Prostate gland (tissue), 2 donors: ENCODE data around the gene TMEM212. TPM values are rescaled to one million over a fixed set of nuclear protein-coding genes. Genes with fewer than 3 reads are reported as not detected.

Source experiments
- DNase-seq: peaks from one replicate; pipeline ENCODE4 v3.0.0-alpha.2; 2019; ENCODE audit warnings: low spot score
- H3K27ac ChIP-seq, 2 donors: fragments of 200-600 bp; sonication (generic); 2 replicates each; pipeline ENCODE4 v1.5.1; 2017 to 2019
- H3K27me3 ChIP-seq: fragments of 200-600 bp; sonication (generic); replicated peaks from 2 replicates; pipeline ENCODE4 v1.5.1; 2019; ENCODE audit not compliant: insufficient read depth
- H3K36me3 ChIP-seq, 2 donors: fragments of 200-600 bp; sonication (generic); 1 replicate in 1 of 2; 2 replicates in 1 of 2; pipeline versions ENCODE4 v1.5.1 to v1.8.1; 2017 to 2019
- H3K4me1 ChIP-seq: fragments of 200-600 bp; sonication (generic); replicated peaks from 2 replicates; pipeline ENCODE4 v1.5.1; 2019
- H3K4me3 ChIP-seq, 2 donors: fragments of 200-600 bp; sonication (generic); 2 replicates each; pipeline ENCODE4 v1.5.1; 2017 to 2019
- H3K9me3 ChIP-seq: fragments of 200-600 bp; sonication (generic); 2 replicates; pipeline ENCODE4 v1.5.1; 2017
- CTCF ChIP-seq, 4 experiments: fragments of 200-600 bp in 2 of 4; fragments of 450-650 bp in 2 of 4; sonication (generic) in 2 of 4; IDR thresholded peaks; 1 replicate in 3 of 4; 2 replicates in 1 of 4; pipeline ENCODE4 v1.5.1; 2016 to 2019; ENCODE audit warnings: antibody characterized with exemption in 4 of 4, mild to moderate bottlenecking in 2 of 4, moderate library complexity in 2 of 4
- POLR2A ChIP-seq: fragments of 450-650 bp; IDR thresholded peaks from one replicate; pipeline ENCODE4 v1.6.1; 2016; ENCODE audit warnings: antibody characterized with exemption, mild to moderate bottlenecking
- POLR2AphosphoS5 ChIP-seq: sonication (generic); formaldehyde crosslinking; IDR thresholded peaks from one replicate; pipeline ENCODE4 v1.6.1; 2017; ENCODE audit warnings: antibody characterized with exemption
- WGBS: methylation state at CpG from one replicate; pipeline ENCODE4 v1.1.5; 2018; 5-methylcytosine and 5-hydroxymethylcytosine counted together
- intact Hi-C: fragments of 100-400 bp; cut with DNase I; formaldehyde crosslinking; loops from one replicate; pipeline ENCODE4 v1.14.2; 2022
- total RNA-seq, 2 donors: library from RNA; depleted of rRNA; stranded (reverse); fragments of >200 nt; gene quantifications; one replicate each; pipeline ENCODE4 v1.1.0, GENCODE V29; 2016

Gene TMEM212
- total RNA-seq, 2 donors from 2014 or later, result not detected

- Histone ChIP-seq H3K9me3 (no peaks in the 10 kb centered on the region), H3K4me3 (no peak overlapping the region), H3K36me3 (no peaks in the 10 kb centered on the region), H3K4me1 (no peaks in the 10 kb centered on the region), H3K27me3 (no peaks in the 10 kb centered on the region), H3K27ac (no peak overlapping the region)
- intact Hi-C loops, result no loop called here
- DNase-seq, result no peak
- WGBS, result 89% methylated on average over 5 of the region's 5 CpGs
- TF ChIP-seq POLR2AphosphoS5, result no peak
- peak in 1 of 4 experiments; percentile 39 for TF ChIP-seq CTCF (IDR thresholded peaks at IDR 0.05)
These were observed 24.8 kb downstream of the TMEM212 start for GRCh38 chr3:171867981-171868380.

- Histone ChIP-seq H3K27me3 (no peaks in the 10 kb centered on the region), H3K9me3 (no peaks in the 10 kb centered on the region), H3K4me3 (no peak overlapping the region), H3K27ac (no peak overlapping the region), H3K36me3 (no peaks in the 10 kb centered on the region), H3K4me1 (no peaks in the 10 kb centered on the region)
- WGBS, result 86% methylated on average over 8 of the region's 8 CpGs
- intact Hi-C loops, result no loop called here
- no peak for TF ChIP-seq POLR2A
- TF ChIP-seq POLR2AphosphoS5, result no peak
- TF ChIP-seq CTCF (IDR thresholded peaks at IDR 0.05), result no peak
- no peak for DNase-seq
These were observed 28.5 kb downstream of the TMEM212 start for GRCh38 chr3:171871392-171872274.

- 44% methylated on average over 1 of the region's 1 CpG for WGBS
- intact Hi-C loops, result no loop called here
- no peak for DNase-seq
- Histone ChIP-seq H3K27me3 (no peaks in the 10 kb centered on the region), H3K4me3 (no peak overlapping the region), H3K4me1 (no peaks in the 10 kb centered on the region), H3K27ac (no peak overlapping the region), H3K36me3 (no peaks in the 10 kb centered on the region), H3K9me3 (no peaks in the 10 kb centered on the region)
- TF ChIP-seq POLR2AphosphoS5 (peak; percentile 8), POLR2A (no peak), CTCF (IDR thresholded peaks at IDR 0.05) (no peak)
These were observed 30.4 kb downstream of the TMEM212 start for GRCh38 chr3:171873580-171873979.

GRCh38 chr3:171874251-171874681 lies 31.1 kb downstream of the TMEM212 start:
- no peaks in the 10 kb centered on the region for H3K36me3 ChIP-seq
- WGBS, result 20% methylated on average over 2 of the region's 2 CpGs
- intact Hi-C loops, result no loop called here
- DNase-seq, result no peak
- peak overlapping the region in 1 of 2 donors; percentile 41 for H3K27ac ChIP-seq
- H3K9me3 ChIP-seq, result no peaks in the 10 kb centered on the region
- TF ChIP-seq POLR2AphosphoS5, result peak; percentile 33
- no peak for TF ChIP-seq POLR2A
- H3K4me1 ChIP-seq, result no peaks in the 10 kb centered on the region
- no peaks in the 10 kb centered on the region for H3K27me3 ChIP-seq
- no peak overlapping the region for H3K4me3 ChIP-seq

- H3K27me3 ChIP-seq, result no peaks in the 10 kb centered on the region
- no peak for TF ChIP-seq POLR2AphosphoS5
- TF ChIP-seq CTCF (IDR thresholded peaks at IDR 0.05), result no peak
- TF ChIP-seq POLR2A, result no peak
- no peaks in the 10 kb centered on the region for H3K36me3 ChIP-seq
- intact Hi-C loops, result no loop called here
- peak overlapping the region in 1 of 2 donors; percentile 41 for H3K27ac ChIP-seq
- WGBS, result 89% methylated on average over 4 of the region's 4 CpGs
- no peak for DNase-seq
- H3K4me3 ChIP-seq, result no peak overlapping the region
- H3K4me1 ChIP-seq, result no peaks in the 10 kb centered on the region
- no peaks in the 10 kb centered on the region for H3K9me3 ChIP-seq
These were observed 31.7 kb downstream of the TMEM212 start for GRCh38 chr3:171874879-171875278.
